ENCODE measurements around the gene GCNA. TPM values are rescaled to one million over a fixed set of nuclear protein-coding genes. Genes with fewer than 3 reads are reported as not detected.
A peak's percentile ranks its signal among the peaks of the same experiment; 100 is the strongest.

GCNA gene
- polyA plus RNA-seq, 1 of the 3 experiments (the other 2 are of a cell fraction) = 1.8 TPM

GRCh38 chrX:71543316-71543715 is 34.9 kb upstream of the GCNA start (continued):
- TF ChIP-seq CTCF (IDR thresholded peaks at IDR 0.05) (no peak), RAD21 (IDR thresholded peaks at IDR 0.05; ENCODE audit: low read length) (no peak), ZBTB33 (IDR thresholded peaks at IDR 0.05; ENCODE audit: borderline replicate concordance, low read depth) (no peak), POLR2AphosphoS5 (IDR thresholded peaks at IDR 0.05; ENCODE audit: low read depth, low read length) (peak; percentile 14; the same call in 1 of the 2 replicates)

GRCh38 chrX:71545364-71545763 is 32.9 kb upstream of the GCNA start:
- 66% methylated on average over 7 of the region's 7 CpGs for WGBS (ENCODE audit: low lambda C conversion rate)
- TF ChIP-seq USF1 (IDR thresholded peaks at IDR 0.05; ENCODE audit: borderline replicate concordance, low read depth) (no peak), REST (IDR thresholded peaks at IDR 0.05; ENCODE audit: low read depth, low read length) (no peak), JUND (IDR thresholded peaks at IDR 0.05) (no peak), IRF3 (IDR thresholded peaks at IDR 0.05; ENCODE audit: low read depth, low read length) (no peak), ELF1 (IDR thresholded peaks at IDR 0.05) (no peak), NFIC (IDR thresholded peaks at IDR 0.05; ENCODE audit: borderline replicate concordance) (no peak), FOSL2 (IDR thresholded peaks at IDR 0.05; ENCODE audit: borderline replicate concordance, low read depth) (no peak), FOXJ3 (CRISPR knock-in tag; IDR thresholded peaks at IDR 0.05) (no peak), TCF12 (IDR thresholded peaks at IDR 0.05) (no peak), MXI1 (IDR thresholded peaks at IDR 0.05; ENCODE audit: low read depth, low read length) (no peak), RAD21 (IDR thresholded peaks at IDR 0.05; ENCODE audit: low read length) (no peak), FOXM1 (IDR thresholded peaks at IDR 0.05; ENCODE audit: low read depth) (no peak), EP300 (IDR thresholded peaks at IDR 0.05; ENCODE audit: borderline replicate concordance in 1 of 2, low read depth in 1 of 2, low read length in 1 of 2) (no peak), RFX5 (IDR thresholded peaks at IDR 0.05; ENCODE audit: low read length) (no peak)
- Histone ChIP-seq H3K27ac (ENCODE audit: low read depth in 2 of 2, low read length in 1 of 2) (no peak overlapping the region), H3K4me3 (ENCODE audit: low read depth in 2 of 2, low read length in 1 of 2) (no peak overlapping the region), H3K79me2 (ENCODE audit: insufficient read depth) (peaks cover 78% of the 10 kb centered on the region), H3K4me1 (ENCODE audit: control insufficient read depth in 1 of 2, insufficient read depth in 2 of 2, low read depth in 1 of 2, low read length in 1 of 2) (peaks cover 2 to 11% of the 10 kb centered on the region in 2 experiments; a peak in 2 of 4 replicates), H3K9me3 (no peaks in the 10 kb centered on the region), H3K9me2 (no peaks in the 10 kb centered on the region), H4K20me1 (ENCODE audit: insufficient read depth) (peaks cover 59% of the 10 kb centered on the region), H3F3A (replicated peaks; ENCODE audit: insufficient read depth) (peaks cover 27% of the 10 kb centered on the region), H3K9ac (no peak overlapping the region), H2AFZ (ENCODE audit: low read depth) (no peak overlapping the region), H3K4me2 (no peak overlapping the region), H3K36me3 (replicated peaks in 1 of 2; ENCODE audit: control insufficient read depth in 1 of 2, insufficient read depth in 2 of 2, low read length in 1 of 2) (peaks cover 13 to 37% of the 10 kb centered on the region in 2 experiments), H3K27me3 (ENCODE audit: insufficient read depth) (no peaks in the 10 kb centered on the region)
- ChIA-PET POLR2A (interaction anchor here (0.9 to 1.0 kb wide), 2 partner anchors 8 to 11 kb away, joined by 3 read pairs; no protein-coding TSS in a partner anchor), CTCF (interaction anchor here (2.5 kb wide), 2 partner anchors 10 kb away, joined by 5 to 10 read pairs; no protein-coding TSS in a partner anchor)
- no peak for DNase-seq
